Tongue (tissue), 2 donors: Measurements from ENCODE around the gene PPP1R1C. TPM values are rescaled to one million over a fixed set of nuclear protein-coding genes. Genes with fewer than 3 reads are reported as not detected.

ENCODE experiments used
- DNase-seq: peaks from one replicate; pipeline ENCODE4 v3.0.0-alpha.2; 2015
- total RNA-seq: library from RNA; depleted of rRNA; stranded (reverse); fragments of >200 nt; gene quantifications from one replicate; pipeline ENCODE4 v1.2.3, GENCODE V29; 2014

Gene PPP1R1C
- total RNA-seq, 1 donor from 2014 or later, result 2.5 TPM

GRCh38 chr2:181972431-181973170, 13.1 kb upstream of the PPP1R1C start:
- no peak for DNase-seq

GRCh38 chr2:181973171-181973783, 12.4 kb upstream of the PPP1R1C start:
- no peak for DNase-seq

GRCh38 chr2:181977661-181978350, 7.8 kb upstream of the PPP1R1C start:
- DNase-seq, result no peak

GRCh38 chr2:181978351-181979150, 7.1 kb upstream of the PPP1R1C start:
- no peak for DNase-seq

- DNase-seq, result no peak
These were observed 1.6 kb upstream of the PPP1R1C start for GRCh38 chr2:181984060-181984459.

GRCh38 chr2:181984814-181985631, 630 bp upstream of the PPP1R1C start:
- DNase-seq, result no peak

GRCh38 chr2:181988154-181988924, 2.7 kb downstream of the PPP1R1C start:
- no peak for DNase-seq

GRCh38 chr2:181989099-181989498, 3.4 kb downstream of the PPP1R1C start:
- no peak for DNase-seq

- DNase-seq, result no peak
These were observed 5.7 kb downstream of the PPP1R1C start for GRCh38 chr2:181991171-181991885.

GRCh38 chr2:181992776-181993175, 7.1 kb downstream of the PPP1R1C start:
- DNase-seq, result no peak

- DNase-seq, result no peak
These were observed 9.6 kb downstream of the PPP1R1C start for GRCh38 chr2:181995289-181995688.

GRCh38 chr2:181998041-181998835, 12.6 kb downstream of the PPP1R1C start:
- no peak for DNase-seq

- peak; percentile 8 for DNase-seq
These were observed 13.4 kb downstream of the PPP1R1C start for GRCh38 chr2:181998891-181999654.

GRCh38 chr2:181999911-182000310, 14.3 kb downstream of the PPP1R1C start:
- no peak for DNase-seq

- no peak for DNase-seq
These were observed 19.4 kb downstream of the PPP1R1C start for GRCh38 chr2:182004945-182005520.

- DNase-seq, result no peak
These were observed 21.1 kb downstream of the PPP1R1C start for GRCh38 chr2:182006595-182007341.

GRCh38 chr2:182014284-182014683, 28.6 kb downstream of the PPP1R1C start:
- DNase-seq, result no peak
